Measurements from ENCODE around the gene GRIA2.
"Not testable (repeated sequence)": the region's sequence is repeated elsewhere in the genome, so short reads cannot be mapped to it uniquely, and the experiment has no call there.

GRIA2 gene

DNA sequence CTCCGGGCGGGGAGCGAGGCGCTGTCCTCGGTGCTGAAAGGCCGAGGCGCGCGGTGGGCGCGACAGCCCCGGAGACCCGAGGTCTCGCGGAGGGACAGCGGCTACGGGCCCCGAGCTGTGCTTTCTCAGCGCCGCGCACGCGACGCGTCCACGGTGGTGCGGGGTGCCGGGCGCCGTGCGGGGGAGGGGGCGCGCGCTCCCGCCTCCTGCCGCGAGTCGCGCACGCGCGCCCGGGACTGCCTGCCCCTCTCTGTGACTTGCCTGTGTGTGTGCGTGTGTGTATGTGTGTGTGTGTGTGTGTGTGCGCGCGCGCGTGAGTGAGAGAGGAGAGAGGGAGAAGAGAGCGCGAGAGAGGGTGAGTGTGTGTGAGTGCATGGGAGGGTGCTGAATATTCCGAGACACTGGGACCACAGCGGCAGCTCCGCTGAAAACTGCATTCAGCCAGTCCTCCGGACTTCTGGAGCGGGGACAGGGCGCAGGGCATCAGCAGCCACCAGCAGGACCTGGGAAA lies at the start of gene GRIA2:
TSS of gene GRIA2 (plus strand) at position 358 of the 511 bp plus-strand sequence. CDS start 315 bp downstream, outside the sequence.
- DNase-seq = peak; percentile 32

DNA sequence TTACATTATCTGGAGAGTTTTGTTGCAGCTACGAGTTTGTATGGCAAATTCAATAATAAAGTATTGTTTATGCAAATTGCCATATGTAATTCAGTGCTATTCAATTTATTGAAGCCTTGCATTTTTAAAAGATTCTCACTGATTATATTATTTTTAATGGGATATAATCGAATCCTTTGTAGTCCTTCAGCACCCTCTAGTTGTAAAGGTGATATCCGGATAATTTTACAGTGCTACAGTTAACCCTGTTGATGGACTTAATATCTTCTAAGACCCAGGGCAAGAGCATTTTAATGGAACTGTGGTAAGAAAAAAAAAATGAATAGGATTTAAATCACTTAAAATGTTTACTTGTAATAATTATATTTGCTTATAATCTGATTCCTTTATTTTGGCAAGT lies 48.5 kb upstream of the GRIA2 start:
- peak; percentile 3 for DNase-seq

DNA sequence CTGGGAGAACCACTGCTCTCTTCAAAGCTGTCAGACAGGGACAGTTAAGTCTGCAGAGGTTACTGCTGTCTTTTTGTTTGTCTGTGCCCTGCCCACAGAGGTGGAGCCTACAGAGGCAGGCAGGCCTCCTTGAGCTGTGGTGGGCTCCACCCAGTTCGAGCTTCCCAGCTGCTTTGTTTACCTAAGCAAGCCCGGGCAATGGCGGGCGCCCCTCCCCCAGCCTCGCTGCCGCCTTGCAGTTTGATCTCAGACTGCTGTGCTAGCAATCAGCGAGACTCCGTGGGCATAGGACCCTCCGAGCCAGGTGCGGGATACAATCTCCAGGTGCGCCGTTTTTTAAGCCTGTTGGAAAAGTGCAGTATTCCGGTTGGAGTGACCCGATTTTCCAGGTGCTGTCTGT lies 40.3 kb upstream of the GRIA2 start:
- DNase-seq = not testable (repeated sequence)

DNA sequence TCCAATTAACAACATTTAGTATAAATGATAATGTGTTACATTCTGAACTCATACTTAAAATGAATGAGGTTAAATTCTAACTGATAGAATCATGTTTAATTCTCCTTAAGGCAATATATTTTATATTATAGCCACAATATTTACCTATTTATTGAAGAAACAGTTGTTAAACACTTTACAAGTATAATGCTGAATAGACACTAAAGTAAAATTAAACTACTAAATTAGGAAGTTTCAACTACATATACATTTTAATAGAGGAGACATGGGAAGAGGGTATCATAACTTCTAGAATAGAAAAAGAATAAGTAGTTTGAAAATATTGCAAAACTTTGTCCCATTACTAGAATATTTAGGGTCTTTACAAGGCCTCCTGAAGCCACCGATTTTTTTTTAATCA lies 36.2 kb upstream of the GRIA2 start:
- DNase-seq = no peak

DNA sequence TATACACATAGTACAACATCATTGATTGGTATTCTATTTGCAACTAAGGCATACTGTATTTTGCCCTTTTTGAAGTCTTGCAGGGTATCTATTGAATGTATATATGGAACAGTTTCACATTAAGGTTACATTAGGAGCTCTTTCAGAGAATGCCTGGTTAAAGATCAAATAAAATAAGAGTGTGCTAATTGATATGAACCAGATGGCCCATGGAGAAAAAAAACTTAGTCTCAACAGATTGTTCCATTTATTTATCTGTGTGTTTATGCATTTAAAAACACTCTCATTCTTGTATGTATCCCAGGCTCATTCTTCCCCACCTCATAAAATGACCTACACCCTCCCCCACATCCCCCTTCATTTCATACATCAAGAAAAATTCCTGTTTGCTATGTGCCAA lies 35.2 kb upstream of the GRIA2 start:
- no peak for DNase-seq

GRCh38 chr4:157195374-157195773 lies 25.2 kb upstream of the GRIA2 start:
- no peak for DNase-seq

GRCh38 chr4:157196046-157196445 lies 24.5 kb upstream of the GRIA2 start:
- no peak for DNase-seq

DNA sequence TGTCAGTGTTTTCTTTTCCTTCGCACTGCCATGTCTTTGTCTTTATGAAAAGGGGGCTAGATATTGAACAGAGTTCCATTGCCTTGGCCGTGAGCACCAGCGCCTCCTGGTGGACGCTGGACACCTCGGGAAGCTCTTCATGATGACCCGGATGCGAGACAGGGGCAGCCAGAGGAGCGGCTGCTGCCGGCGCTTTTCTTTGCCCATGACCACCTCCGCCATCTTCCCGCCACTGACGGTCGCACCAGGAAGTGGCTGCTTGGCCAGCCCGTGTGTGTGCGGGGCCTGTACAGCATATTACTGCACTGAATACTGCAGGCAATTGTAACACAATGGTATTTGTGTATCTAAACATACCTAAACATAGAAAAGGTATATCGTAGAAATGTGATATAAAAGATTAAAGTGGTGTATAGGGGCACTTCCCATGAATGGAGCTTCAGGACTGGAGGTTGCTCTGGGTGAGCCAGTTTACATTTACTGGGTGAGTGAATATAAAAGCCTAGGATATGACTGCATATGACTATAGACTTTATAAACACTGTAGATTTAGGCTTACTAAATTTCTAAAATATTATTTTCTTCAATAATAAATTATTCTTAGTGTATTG lies 15.8 kb upstream of the GRIA2 start:
- DNase-seq = peak; percentile 34

GRCh38 chr4:157217708-157218107 lies 2.8 kb upstream of the GRIA2 start:
- peak; percentile 13 for DNase-seq

DNA sequence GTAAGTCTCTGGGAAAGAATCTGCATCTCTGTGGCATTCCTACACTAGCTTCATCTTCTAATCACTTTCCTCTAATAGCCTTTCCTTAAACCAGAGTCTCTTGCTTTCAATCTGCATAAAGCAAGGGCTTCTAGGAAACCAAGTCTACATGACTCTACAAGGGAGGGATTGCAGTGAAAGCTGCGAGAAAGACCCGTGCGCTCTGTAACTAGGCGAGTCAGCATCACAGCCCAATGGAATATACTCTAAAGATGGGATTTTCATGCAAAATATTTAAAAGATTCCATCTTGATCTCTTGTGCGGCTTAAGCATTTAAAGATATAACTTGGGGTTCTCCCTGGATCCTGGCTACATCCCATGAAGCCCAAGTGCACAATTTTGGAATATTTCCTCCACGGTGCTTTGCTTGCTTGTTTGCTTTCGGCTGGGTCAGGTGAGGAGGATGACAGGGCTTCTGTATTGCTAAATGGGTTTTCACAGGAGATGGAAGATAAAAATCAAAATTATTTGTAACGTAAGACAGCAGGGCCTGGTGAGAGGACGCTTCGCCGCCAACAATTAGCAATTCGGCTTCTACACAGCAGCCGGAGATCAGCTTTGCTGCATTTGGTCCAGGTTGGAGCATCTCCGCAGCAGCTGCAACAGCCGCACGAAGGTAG lies 687 bp upstream of the GRIA2 start:
- no peak for DNase-seq

- no peak for DNase-seq
Measured at GRCh38 chr4:157221426-157221894, 932 bp downstream of the GRIA2 start.

DNA sequence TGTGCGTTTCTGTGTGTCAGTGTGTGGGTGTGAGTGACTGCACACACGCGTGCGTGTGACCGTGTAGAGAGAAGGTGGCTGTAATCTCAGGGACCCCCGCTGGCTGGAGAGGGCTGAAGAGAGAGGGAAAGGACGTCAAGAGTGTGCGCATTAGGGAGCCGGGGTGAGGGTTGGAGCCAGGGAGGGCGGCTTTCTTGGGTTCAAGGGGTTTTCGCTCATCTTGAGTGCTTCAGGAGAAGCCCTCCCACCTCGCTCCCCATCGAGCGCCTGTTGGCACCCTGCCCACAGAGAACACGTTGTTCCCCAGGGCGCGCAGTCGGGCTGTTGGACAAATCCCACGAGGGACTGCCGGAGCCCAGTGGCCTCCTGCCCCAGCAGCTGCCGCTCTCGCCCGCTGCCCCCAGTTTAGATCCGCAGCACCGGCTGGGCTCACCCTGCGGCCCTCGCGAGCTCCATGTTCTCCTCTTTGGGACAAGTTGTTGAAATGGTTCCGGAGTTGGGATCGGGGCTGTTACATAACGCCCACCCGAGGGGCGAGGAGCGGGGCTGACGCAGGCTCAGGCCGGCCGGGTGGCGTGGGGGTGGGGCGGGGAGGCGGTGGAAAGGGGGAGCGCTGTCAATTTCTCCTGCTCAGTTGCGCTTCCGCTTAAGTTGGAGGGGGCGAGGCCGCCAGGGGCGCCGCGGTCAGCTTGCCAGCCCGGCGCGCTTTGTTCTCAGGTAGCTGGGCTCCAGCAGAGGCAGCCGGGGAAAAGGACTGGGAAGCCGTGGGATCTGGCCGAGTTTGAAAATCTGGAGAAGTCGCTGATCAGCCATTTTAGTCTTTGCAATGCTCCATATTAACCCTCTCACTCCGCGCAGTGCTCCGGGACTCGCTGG lies 1.6 kb downstream of the GRIA2 start:
- DNase-seq = no peak

- no peak for DNase-seq
Measured at GRCh38 chr4:157222771-157223160, 2.2 kb downstream of the GRIA2 start.

- DNase-seq = no peak
Measured at GRCh38 chr4:157223456-157223855, 2.9 kb downstream of the GRIA2 start.

DNA sequence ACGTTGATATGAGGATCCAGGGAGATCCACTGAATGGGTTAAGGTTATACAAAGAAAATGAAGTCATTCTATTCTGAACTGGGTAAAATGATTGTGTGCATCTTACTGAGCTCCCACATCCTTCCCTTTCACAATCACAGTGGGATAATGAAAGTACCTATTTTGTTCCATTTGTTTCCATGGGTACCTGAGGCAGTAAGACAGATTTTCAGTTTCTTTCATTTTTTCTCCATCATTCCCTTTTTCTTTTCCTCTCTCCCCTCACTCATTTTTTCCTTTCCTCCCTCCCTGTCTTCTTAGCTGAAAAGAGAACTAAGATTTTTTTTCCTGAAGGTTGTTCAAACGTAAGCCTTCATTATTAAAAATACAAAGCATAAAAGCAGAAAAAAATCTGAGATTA lies 4.6 kb downstream of the GRIA2 start:
- DNase-seq = no peak

DNA sequence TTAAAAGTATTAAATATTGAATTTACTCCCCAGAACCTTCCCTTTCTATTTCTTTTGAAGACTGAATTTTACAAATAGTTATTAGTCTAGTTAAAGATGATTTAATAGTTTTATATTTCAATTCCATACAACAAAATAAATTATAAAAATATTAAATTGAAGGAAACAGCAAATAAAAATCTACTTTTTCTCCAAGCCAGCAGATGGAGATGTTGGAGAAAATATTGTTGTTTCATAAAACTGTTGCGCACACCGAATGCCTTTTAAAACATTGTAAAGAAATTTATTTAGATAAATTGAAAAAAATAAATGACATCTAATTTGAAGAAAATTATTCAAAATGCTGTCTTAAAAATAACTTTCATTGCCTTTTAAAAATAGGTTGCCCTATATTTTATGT lies 5.5 kb downstream of the GRIA2 start:
- DNase-seq = no peak

GRCh38 chr4:157226601-157227000 lies 6.1 kb downstream of the GRIA2 start:
- no peak for DNase-seq

DNA sequence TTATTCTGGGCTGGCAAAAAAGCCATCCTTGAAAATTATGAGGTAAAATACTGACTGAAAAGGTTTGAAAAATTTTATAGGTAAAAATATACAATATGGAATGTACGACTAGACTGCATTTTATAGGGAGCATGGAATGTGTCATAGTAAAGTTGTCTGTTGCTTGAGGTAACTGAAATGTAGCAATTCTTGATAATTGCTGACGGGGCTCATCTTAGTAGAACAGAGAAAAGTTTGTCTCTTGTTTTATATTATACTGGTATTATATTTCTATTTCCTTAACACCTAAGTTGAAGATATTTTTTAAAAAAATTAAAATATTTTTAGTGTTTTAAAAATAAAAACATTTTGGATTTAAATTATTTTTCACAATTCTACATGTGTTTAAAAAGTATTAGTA lies 11.0 kb downstream of the GRIA2 start:
- no peak for DNase-seq

DNA sequence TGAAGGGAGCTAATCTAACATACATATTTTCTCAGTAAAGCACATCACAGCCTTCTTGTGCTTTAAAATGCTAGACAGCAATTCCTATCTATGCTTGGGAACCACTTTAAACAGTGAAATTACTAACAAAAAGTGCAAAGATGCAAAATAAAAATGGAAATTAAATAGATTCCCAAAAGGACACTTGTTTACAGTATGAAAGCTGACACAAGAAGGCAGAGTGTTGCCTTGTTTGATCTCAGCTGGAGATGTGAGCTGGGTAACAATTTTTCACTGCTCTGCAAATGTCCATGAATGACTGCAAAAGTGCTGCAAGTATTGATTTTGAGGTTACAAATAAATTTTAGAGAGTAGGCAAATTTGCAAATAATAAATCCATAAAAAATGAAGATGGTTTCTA lies 22.3 kb downstream of the GRIA2 start:
- DNase-seq = no peak

DNA sequence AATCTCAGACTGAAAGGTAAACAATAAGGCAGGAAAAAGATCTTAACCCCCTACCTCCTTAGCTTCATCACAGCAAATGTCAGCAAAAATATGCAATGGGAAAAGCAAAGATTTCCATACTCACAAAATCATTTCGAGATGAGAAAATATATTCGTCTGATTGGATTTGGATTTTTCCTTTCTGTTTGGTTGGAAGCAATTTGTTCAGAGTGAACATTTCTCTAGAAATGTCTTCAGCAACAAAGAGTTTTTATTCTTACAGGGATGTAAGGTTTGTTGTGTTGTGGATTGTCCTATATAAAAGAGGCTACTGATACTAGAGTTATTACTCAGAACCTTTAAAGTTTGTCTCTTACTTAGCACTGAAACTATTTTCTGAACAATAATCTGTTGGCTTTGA lies 23.8 kb downstream of the GRIA2 start:
- DNase-seq = no peak

- DNase-seq = no peak
Measured at GRCh38 chr4:157245351-157245750, 24.8 kb downstream of the GRIA2 start.

DNA sequence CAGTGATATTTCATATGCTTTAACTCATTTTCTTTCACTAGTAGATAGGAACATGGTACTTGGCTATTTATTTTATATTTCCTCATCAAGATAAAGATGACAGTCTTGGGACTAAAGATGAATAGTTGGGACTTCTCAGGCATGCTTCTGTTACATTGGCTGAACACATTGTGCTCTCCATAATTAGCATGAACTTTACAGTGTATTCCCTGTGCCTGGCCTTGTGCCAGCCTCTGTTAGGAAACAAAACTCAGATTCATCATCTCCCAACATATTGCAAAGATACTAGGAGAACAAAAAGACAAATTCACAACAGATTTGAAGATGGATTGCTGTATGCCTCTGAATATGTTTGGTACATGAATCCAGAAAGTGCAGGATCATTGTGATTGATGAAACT lies 26.4 kb downstream of the GRIA2 start:
- no peak for DNase-seq

- DNase-seq = not testable (repeated sequence)
Measured at GRCh38 chr4:157258165-157258564, 37.6 kb downstream of the GRIA2 start.

DNA sequence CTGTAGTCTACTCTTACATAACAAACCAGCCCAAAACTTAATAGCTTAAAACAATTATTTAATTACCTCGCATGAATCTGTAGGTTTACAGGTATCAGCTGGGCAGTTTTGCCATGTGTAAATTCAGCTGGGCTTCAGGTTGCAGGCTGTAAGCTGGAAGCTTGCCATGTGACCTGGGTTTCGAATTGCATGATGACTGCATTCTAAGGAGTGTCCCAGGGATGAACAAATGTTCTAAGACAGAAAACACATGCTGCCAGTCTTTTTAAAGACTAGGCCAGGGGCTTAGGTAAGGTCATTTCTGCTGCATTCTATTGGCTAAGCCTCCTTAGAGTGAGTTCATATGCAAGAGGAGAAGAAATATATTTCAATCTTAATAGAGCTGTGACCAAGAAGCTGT lies 44.8 kb downstream of the GRIA2 start:
- no peak for DNase-seq
